ENCODE results near the gene MRPL22. TPM values are rescaled to one million over a fixed set of nuclear protein-coding genes. Genes with fewer than 3 reads are reported as not detected.

MRPL22 gene
- total and polyA plus RNA-seq, 2 of the 13 experiments (the other 11 are each of a cell fraction or from before 2014, with no cell fraction given): 66.8 to 84.8 TPM

- Histone ChIP-seq H3K27ac (ENCODE audit: extremely low read length, insufficient read depth, low read length) (no peak overlapping the region), H3K36me3 (replicated peaks in 1 of 2; ENCODE audit: control insufficient read depth in 1 of 2, insufficient read depth in 2 of 2, low read length in 2 of 2) (peaks cover 0 to 2% of the 10 kb centered on the region in 2 experiments; a peak in 2 of 5 replicates), H3K4me2 (ENCODE audit: low read depth, low read length) (no peak overlapping the region), H3K9me3 (ENCODE audit: low read length) (no peaks in the 10 kb centered on the region), H3K27me3 (ENCODE audit: control insufficient read depth in 1 of 2, insufficient read depth in 2 of 2, low read length in 2 of 2) (no peaks in the 10 kb centered on the region; a peak in 1 of 5 replicates), H3K4me3 (replicated peaks in 1 of 3; ENCODE audit: insufficient read depth in 1 of 3, low read depth in 2 of 3, low read length in 3 of 3) (no peak overlapping the region), H3K9ac (ENCODE audit: insufficient read depth, low read depth, low read length) (no peak overlapping the region), H4K20me1 (ENCODE audit: insufficient read depth, low read length) (no peaks in the 10 kb centered on the region; the same call in 1 of the 2 replicates), H3K4me1 (ENCODE audit: insufficient read depth, low read length) (peaks cover 58% of the 10 kb centered on the region), H2AFZ (ENCODE audit: low read length) (no peak overlapping the region), H3K79me2 (ENCODE audit: insufficient read depth, low read length) (peaks cover 68% of the 10 kb centered on the region)
- DNase-seq (ENCODE audit: low spot score) (no peak), ATAC-seq (no peak), FAIRE-seq (no peak)
- TF ChIP-seq ZNF282 (IDR thresholded peaks at IDR 0.05; ENCODE audit: partially characterized antibody) (no peak), HNF4A (CRISPR knock-in tag; IDR thresholded peaks at IDR 0.05) (no peak), POLR2AphosphoS5 (IDR thresholded peaks at IDR 0.05; ENCODE audit: low read depth, low read length) (no peak)
- intact Hi-C loops (cut with micrococcal nuclease; ENCODE audit: unreplicated experiment): no loop called here
- no TSS peak for BruUV-seq (replicated peaks)
- ChIA-PET CTCF (ENCODE audit: low intra/inter-chr PET ratio, low total read pairs) (no interaction called here), POLR2A (no interaction called here)
- 95% methylated on average over 5 of the region's 5 CpGs for WGBS (ENCODE audit: low lambda C conversion rate)
- in situ Hi-C loops (cut with HindIII; ENCODE audit: extremely low pct_ligation_motif_present, low pct_unique_long_range_greater_than_20kb): no loop called here
These were observed 2.7 kb downstream of the MRPL22 start for GRCh38 chr5:154943527-154943926.

- no peak overlapping the region for H3K4me2 ChIP-seq (ENCODE audit: low read depth, low read length)
- intact Hi-C loops (cut with micrococcal nuclease; ENCODE audit: unreplicated experiment): loop anchor here (1.0 kb wide), 1 partner anchor 84 kb away; no protein-coding TSS in a partner anchor
- ChIA-PET CTCF (ENCODE audit: low intra/inter-chr PET ratio, low total read pairs) (interaction anchor here (2.0 kb wide), 1 partner anchor 60 kb away, joined by 6 read pairs; no protein-coding TSS in a partner anchor), POLR2A (no interaction called here)
- ATAC-seq (no peak), FAIRE-seq (no peak), DNase-seq (ENCODE audit: low spot score) (no peak)
- H3K27me3 ChIP-seq (ENCODE audit: control insufficient read depth in 1 of 2, insufficient read depth in 2 of 2, low read length in 2 of 2): no peaks in the 10 kb centered on the region; a peak in 1 of 5 replicates
- H3K27ac ChIP-seq (ENCODE audit: extremely low read length, insufficient read depth, low read length): no peak overlapping the region
- no peaks in the 10 kb centered on the region; the same call in 1 of the 2 replicates for H4K20me1 ChIP-seq (ENCODE audit: insufficient read depth, low read length)
- no peaks in the 10 kb centered on the region for H3K9me3 ChIP-seq (ENCODE audit: low read length)
- no peak overlapping the region for H3K9ac ChIP-seq (ENCODE audit: insufficient read depth, low read depth, low read length)
- TF ChIP-seq ZNF75D (CRISPR knock-in tag; IDR thresholded peaks at IDR 0.05; ENCODE audit: borderline replicate concordance): no peak
- no peak for TF ChIP-seq ZNF550 (CRISPR knock-in tag; IDR thresholded peaks at IDR 0.05; ENCODE audit: borderline replicate concordance)
- TF ChIP-seq THYN1 (CRISPR knock-in tag; IDR thresholded peaks at IDR 0.05; ENCODE audit: borderline replicate concordance, low read depth): no peak
- TF ChIP-seq JARID2 (CRISPR knock-in tag; IDR thresholded peaks at IDR 0.05; ENCODE audit: insufficient replicate concordance): no peak
- no peak for TF ChIP-seq SETDB1 (CRISPR knock-in tag; IDR thresholded peaks at IDR 0.05; ENCODE audit: borderline replicate concordance)
- TF ChIP-seq ZNF331 (CRISPR knock-in tag; IDR thresholded peaks at IDR 0.05): no peak
- no peak overlapping the region for H3K4me3 ChIP-seq (replicated peaks in 1 of 3; ENCODE audit: insufficient read depth in 1 of 3, low read depth in 2 of 3, low read length in 3 of 3)
- peaks cover 80% of the 10 kb centered on the region for H3K79me2 ChIP-seq (ENCODE audit: insufficient read depth, low read length)
- no peak overlapping the region for H2AFZ ChIP-seq (ENCODE audit: low read length)
- peaks cover 0 to 2% of the 10 kb centered on the region in 2 experiments; a peak in 3 of 5 replicates for H3K36me3 ChIP-seq (replicated peaks in 1 of 2; ENCODE audit: control insufficient read depth in 1 of 2, insufficient read depth in 2 of 2, low read length in 2 of 2)
- peaks cover 57% of the 10 kb centered on the region for H3K4me1 ChIP-seq (ENCODE audit: insufficient read depth, low read length)
- BruUV-seq (replicated peaks): no TSS peak
- in situ Hi-C loops (cut with HindIII; ENCODE audit: extremely low pct_ligation_motif_present, low pct_unique_long_range_greater_than_20kb): no loop called here
These were observed 3.8 kb downstream of the MRPL22 start for GRCh38 chr5:154944716-154945115.
